HUES6 (cell line): Measurements from ENCODE around the gene AFF1.

Source experiments
- H3K27ac ChIP-seq: 2 replicates; pipeline ENCODE4 v1.7.0; 2013; ENCODE audit warnings: low read depth, mild to moderate bottlenecking, low read length, inconsistent platforms
- H3K27me3 ChIP-seq: 2 replicates; pipeline ENCODE4 v1.6.1; 2013; ENCODE audit warnings: low read length; ENCODE audit not compliant: control insufficient read depth, insufficient read depth
- H3K36me3 ChIP-seq: 2 replicates; pipeline ENCODE4 v1.6.1; 2013; ENCODE audit warnings: low read length; ENCODE audit not compliant: control insufficient read depth, insufficient read depth
- H3K4me1 ChIP-seq: 2 replicates; pipeline ENCODE4 v1.6.1; 2013; ENCODE audit warnings: low read length; ENCODE audit not compliant: control insufficient read depth, insufficient read depth
- H3K4me3 ChIP-seq: 2 replicates; pipeline ENCODE4 v1.5.1; 2013; ENCODE audit warnings: low read depth, low read length
- H3K9ac ChIP-seq: one replicate; pipeline ENCODE4 v1.6.1; 2013; ENCODE audit warnings: mild to moderate bottlenecking, low read length
- H3K9me3 ChIP-seq: 2 replicates; pipeline ENCODE4 v1.6.1; 2013; ENCODE audit warnings: low read depth, low read length; ENCODE audit not compliant: control insufficient read depth, insufficient read depth

AFF1 gene

DNA sequence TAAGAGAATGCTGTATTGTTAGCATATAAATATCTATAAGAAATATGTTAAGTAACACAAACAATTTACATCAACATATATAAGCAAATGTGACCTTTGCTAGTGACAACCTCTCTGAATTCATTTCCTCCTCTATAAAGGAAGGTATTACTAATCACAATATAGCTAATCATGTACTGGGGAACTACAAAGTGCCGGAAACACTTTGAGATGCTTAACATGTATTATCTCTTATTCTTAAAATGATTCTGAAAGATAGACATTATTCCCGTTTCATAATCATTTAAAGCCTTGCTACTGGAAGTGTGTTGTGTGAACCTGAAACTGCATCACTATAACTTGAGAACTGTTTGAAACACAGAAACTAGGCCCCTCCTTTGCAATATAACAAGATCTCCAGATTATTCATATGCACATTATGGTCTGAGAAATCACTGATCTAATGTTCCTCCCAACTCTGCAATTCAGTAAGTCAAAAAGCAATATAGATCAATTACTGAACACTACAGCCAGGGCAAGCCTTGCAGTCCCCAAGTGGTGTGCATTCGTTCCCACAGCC is 231.6 kb downstream of the AFF1 start:
- Histone ChIP-seq H3K27me3 (no peaks in the 10 kb centered on the region), H3K9ac (no peak overlapping the region), H3K9me3 (no peaks in the 10 kb centered on the region), H3K4me3 (no peak overlapping the region), H3K36me3 (peaks cover 11% of the 10 kb centered on the region), H3K4me1 (peaks cover 5% of the 10 kb centered on the region; the same call in 1 of the 2 replicates), H3K27ac (no peak overlapping the region)

DNA sequence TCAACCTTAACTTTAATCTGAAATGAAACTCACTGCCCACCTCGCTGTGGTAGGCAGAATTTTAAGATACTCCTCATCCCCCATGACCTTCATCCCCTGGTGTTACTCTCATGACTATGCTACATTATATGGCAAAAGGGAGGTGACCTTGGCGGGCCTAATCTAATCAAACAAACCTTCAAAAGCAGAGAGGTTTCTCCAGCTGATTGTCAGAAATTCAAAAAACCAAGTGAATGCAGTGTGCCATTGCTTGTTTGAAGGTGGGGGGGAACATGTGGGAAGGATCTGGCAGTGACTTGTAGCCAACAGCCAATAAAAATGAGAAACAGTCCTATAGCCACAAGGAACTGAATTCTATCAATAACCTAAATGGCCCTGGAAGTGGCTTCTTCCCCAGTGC is 237.1 kb downstream of the AFF1 start:
- H3K9me3 ChIP-seq = no peaks in the 10 kb centered on the region
- no peaks in the 10 kb centered on the region for H3K4me1 ChIP-seq
- H3K4me3 ChIP-seq = no peak overlapping the region
- H3K27ac ChIP-seq = no peak overlapping the region
- H3K9ac ChIP-seq = no peak overlapping the region
- no peaks in the 10 kb centered on the region for H3K27me3 ChIP-seq
- H3K36me3 ChIP-seq = 0 out of 2 replicates have a peak, but pooled peaks cover 3% of the 10 kb centered on the region

DNA sequence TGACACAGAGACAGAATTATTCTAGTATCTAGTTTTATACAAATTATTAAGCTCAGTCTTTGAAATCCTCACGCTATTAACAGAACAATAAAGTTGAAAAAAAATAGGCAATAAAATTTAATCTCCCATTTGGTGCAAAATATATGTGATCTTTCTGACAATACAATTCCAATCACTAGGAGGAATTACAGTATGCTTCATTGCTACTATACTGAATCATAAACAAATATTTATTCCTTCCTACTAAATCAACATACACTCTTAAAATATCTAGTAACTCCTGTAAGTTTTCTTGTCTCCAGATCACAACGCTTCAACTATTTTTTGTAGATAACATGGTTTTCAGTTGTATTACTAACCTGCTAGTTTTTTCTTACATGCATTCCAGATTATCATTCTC is 239.9 kb downstream of the AFF1 start:
- no peaks in the 10 kb centered on the region for H3K27me3 ChIP-seq
- H3K36me3 ChIP-seq = peaks cover 3% of the 10 kb centered on the region; the same call in 1 of the 2 replicates
- no peak overlapping the region for H3K9ac ChIP-seq
- H3K4me3 ChIP-seq = no peak overlapping the region
- H3K9me3 ChIP-seq = no peaks in the 10 kb centered on the region
- no peak overlapping the region for H3K27ac ChIP-seq
- no peaks in the 10 kb centered on the region for H3K4me1 ChIP-seq

DNA sequence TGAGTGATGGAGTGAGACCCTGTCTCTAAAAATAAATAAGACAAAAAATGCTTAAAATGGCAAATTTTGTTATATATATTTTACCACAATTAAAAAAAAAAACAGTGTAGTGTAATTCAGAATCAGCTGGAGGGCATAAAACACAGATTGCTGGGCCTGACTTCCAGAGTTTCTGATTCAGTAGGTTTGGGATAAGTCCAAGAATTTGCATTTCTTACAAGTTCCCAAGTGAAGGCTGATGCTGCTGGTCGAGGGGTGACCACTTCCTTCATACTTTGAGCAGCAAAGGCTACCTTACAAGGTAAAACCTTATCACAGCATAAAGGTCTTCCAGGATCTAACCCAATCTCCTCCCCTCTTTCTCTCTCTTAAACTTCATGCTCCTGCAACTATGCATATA is 244.9 kb downstream of the AFF1 start:
- H3K27ac ChIP-seq = no peak overlapping the region
- H3K4me1 ChIP-seq = no peaks in the 10 kb centered on the region
- no peaks in the 10 kb centered on the region for H3K9me3 ChIP-seq
- H3K4me3 ChIP-seq = no peak overlapping the region
- H3K9ac ChIP-seq = no peak overlapping the region
- H3K27me3 ChIP-seq = no peaks in the 10 kb centered on the region
- peaks cover 3% of the 10 kb centered on the region; the same call in 1 of the 2 replicates for H3K36me3 ChIP-seq

DNA sequence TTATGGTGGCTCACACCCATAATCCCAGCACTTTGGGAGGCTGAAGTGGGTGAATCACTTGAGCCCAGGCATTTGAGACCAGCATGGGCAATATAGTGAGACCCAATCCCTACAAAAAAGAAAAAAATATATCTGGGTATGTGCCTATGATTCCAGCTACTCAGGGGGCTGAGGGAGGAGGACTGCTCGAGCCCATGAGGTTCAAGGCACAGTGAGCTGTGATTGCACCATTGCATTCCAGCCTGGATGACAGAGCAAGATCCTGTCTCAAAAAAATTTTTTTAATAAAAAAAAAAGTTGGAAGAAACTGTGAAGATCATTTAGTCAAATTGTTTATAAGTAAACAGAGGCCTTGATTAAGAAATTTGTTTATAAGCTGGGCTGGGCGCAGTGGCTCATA is 246.0 kb downstream of the AFF1 start:
- Histone ChIP-seq H3K27ac (no peak overlapping the region), H3K27me3 (no peaks in the 10 kb centered on the region), H3K4me1 (no peaks in the 10 kb centered on the region), H3K9me3 (no peaks in the 10 kb centered on the region), H3K4me3 (no peak overlapping the region), H3K9ac (no peak overlapping the region), H3K36me3 (peaks cover 3% of the 10 kb centered on the region; the same call in 1 of the 2 replicates)

DNA sequence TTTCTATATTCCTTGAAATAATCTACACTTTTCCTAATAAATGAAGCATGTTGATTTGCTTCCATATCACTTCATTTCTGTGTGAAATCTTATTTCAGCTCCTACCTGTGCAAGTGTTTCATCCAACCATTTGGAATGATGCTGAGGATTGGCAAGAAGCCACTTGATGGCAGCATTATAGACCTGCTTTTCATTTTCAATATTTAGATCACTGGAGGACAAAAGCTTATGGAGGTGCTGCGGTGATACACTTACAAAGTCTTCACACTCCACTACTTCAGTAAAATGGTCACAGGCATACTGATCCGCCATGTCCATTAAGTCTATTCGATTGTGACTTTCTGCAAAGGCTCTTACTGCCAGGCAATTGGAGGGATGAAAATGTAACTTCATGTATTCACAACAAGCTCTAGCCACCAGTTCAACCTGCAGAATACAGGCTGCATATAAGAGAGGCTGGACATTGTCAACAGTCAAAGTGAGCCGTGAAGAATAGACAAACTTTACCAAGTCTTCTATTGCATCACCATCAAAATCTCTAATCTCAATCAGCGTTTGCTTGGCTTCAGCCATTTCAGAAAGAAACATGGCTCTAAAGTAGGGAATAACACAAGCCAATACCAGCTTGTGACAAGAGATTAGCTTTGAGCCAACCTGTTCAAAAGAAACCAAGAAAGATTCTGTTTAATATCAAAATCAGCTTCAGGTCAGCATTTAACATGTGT is 250.5 kb downstream of the AFF1 start:
- H3K27ac ChIP-seq = no peak overlapping the region
- H3K36me3 ChIP-seq = no peaks in the 10 kb centered on the region
- no peaks in the 10 kb centered on the region for H3K9me3 ChIP-seq
- H3K27me3 ChIP-seq = no peaks in the 10 kb centered on the region
- H3K4me1 ChIP-seq = no peaks in the 10 kb centered on the region
- no peak overlapping the region for H3K4me3 ChIP-seq
- H3K9ac ChIP-seq = no peak overlapping the region

DNA sequence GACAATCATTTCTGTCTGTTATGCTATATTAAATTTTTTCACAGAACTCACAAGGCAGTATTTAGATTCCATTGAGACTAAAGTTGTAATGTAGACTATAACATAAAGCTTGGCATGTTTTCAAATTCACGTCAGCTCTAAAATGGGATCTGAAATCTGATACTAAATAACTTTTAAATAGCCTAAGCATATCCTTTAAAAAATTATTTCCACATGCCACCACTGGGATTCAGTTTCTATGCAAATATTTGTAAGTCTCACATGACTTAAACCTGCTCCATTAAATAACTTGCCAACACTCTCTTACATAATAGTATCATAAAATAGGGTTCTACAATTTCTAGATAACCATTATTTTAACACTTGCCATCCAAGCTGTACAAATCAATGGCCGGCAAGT is 253.2 kb downstream of the AFF1 start:
- Histone ChIP-seq H3K4me1 (no peaks in the 10 kb centered on the region), H3K27ac (no peak overlapping the region), H3K9ac (no peak overlapping the region), H3K4me3 (no peak overlapping the region), H3K27me3 (no peaks in the 10 kb centered on the region), H3K9me3 (no peaks in the 10 kb centered on the region), H3K36me3 (no peaks in the 10 kb centered on the region)

DNA sequence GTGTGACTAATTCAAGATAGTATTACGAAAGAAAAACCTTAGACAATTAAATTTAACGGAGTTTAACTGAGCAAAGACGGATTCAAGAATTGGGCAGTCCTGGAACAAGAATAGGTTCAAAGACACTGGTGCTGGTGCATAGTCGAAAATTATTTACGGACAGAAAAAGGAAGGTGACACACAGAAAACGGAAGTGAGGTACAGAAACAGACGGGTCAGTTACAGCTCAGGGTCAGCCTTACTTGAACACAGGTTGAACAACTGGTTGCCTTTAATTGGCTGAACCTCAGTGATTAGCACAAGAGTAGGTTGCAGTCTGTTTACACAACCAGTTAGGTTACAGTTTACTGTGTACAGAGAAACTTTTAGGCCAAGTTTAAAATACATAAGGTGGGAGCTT is 254.1 kb downstream of the AFF1 start:
- H3K9me3 ChIP-seq = no peaks in the 10 kb centered on the region
- no peak overlapping the region for H3K27ac ChIP-seq
- H3K4me1 ChIP-seq = no peaks in the 10 kb centered on the region
- no peak overlapping the region for H3K9ac ChIP-seq
- no peak overlapping the region for H3K4me3 ChIP-seq
- no peaks in the 10 kb centered on the region for H3K27me3 ChIP-seq
- no peaks in the 10 kb centered on the region for H3K36me3 ChIP-seq
